ENCODE measurements around the gene ZNF30. TPM values are rescaled to one million over a fixed set of nuclear protein-coding genes. Genes with fewer than 3 reads are reported as not detected.

The ZNF30 gene
- total and polyA plus RNA-seq, 2 donors (not counting 1 experiment from before 2014, with no cell fraction given), result 2.7 to 4.3 TPM

- peaks cover 2% of the 10 kb centered on the region for H3K79me2 ChIP-seq (ENCODE audit: control insufficient read depth, insufficient read depth, low read length)
- H3K9me3 ChIP-seq (ENCODE audit: control insufficient read depth, insufficient read depth, low read depth, low read length), result peaks cover 14% of the 10 kb centered on the region
- no peaks in the 10 kb centered on the region for H3K27me3 ChIP-seq (ENCODE audit: control insufficient read depth, insufficient read depth, low read length)
- peak overlapping the region; percentile 26 for H3K4me2 ChIP-seq (ENCODE audit: extremely low read depth, insufficient read depth, low read length)
- H3K27ac ChIP-seq (ENCODE audit: insufficient read depth, low read length), result no peak overlapping the region
- H3K36me3 ChIP-seq (ENCODE audit: control insufficient read depth, insufficient read depth, low read length), result peaks cover 14% of the 10 kb centered on the region
- no peak for DNase-seq (ENCODE audit: low read depth in 2 of 2)
- no peak overlapping the region for H3K9ac ChIP-seq (ENCODE audit: insufficient read depth, low read length)
- H4K20me1 ChIP-seq (ENCODE audit: control insufficient read depth, extremely low read depth, insufficient read depth, low read length), result no peaks in the 10 kb centered on the region
- H2AFZ ChIP-seq (ENCODE audit: low read length), result no peak overlapping the region
- H3K4me1 ChIP-seq (ENCODE audit: control insufficient read depth, extremely low read depth, insufficient read depth, low read length), result peaks cover 9% of the 10 kb centered on the region
- peak overlapping the region in 2 of 4 experiments; percentile 83 to 89 for H3K4me3 ChIP-seq (replicated peaks in 1 of 4; ENCODE audit: control extremely low read depth in 1 of 4, insufficient read depth in 1 of 4, low read depth in 3 of 4, low read length in 4 of 4)
- no peak for TF ChIP-seq CTCF (conservative IDR thresholded peaks at IDR 0.05 in 1 of 2, IDR thresholded peaks at IDR 0.05 in 1 of 2; ENCODE audit: low read depth in 1 of 2, low read length in 2 of 2)
- no peak for TF ChIP-seq EZH2 (IDR thresholded peaks at IDR 0.05; ENCODE audit: low read length, missing control alignments)
These were observed 35.3 kb downstream of the ZNF30 start for GRCh38 chr19:34961775-34962686.

DNA sequence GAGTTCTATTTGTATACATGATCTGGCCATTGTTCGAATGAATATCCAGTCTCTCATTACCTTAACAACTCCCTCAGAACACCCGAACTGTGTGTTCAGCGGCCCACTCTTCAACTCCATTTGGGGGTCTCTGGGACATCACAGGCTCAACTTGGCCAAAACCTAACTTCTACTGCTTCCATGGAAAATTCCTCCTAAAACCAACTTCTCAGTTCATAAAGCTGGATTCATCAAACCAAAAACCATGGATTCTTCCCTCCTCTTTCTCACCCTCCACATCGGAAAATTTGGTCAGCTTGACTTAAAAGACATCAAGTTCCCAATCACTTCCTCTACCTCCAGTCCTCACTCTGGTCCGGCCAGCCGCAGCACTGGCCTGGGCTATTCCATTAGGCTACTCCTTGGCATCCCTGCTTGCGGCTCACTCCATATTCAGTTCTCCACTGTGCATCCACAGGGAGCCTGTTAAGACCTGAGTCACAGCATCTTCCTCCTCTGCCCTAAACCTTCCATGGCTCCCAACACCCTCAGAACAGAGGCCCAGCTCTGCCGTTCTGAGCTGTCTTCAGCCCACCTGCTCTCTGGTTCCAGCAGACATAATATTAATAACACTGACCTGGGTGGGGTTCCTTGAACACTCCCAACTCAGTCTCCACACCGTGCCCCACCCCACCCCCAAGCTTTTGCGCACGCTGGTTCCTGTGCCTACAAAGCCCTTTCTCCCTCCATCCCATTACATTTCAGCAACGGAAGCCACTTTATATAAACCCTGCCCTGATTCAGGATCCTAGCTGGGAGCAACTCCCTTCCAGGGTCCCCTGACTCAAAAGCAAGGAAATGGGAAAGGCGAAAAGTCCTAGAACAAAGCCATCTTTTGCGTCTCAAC, 36.2 kb downstream of the ZNF30 start:
- H3K27ac ChIP-seq (ENCODE audit: insufficient read depth, low read length), result peak overlapping the region; percentile 27
- no peaks in the 10 kb centered on the region for H3K27me3 ChIP-seq (ENCODE audit: control insufficient read depth, insufficient read depth, low read length)
- H3K79me2 ChIP-seq (ENCODE audit: control insufficient read depth, insufficient read depth, low read length), result peaks cover 2% of the 10 kb centered on the region
- peaks cover 9% of the 10 kb centered on the region for H3K9me3 ChIP-seq (ENCODE audit: control insufficient read depth, insufficient read depth, low read depth, low read length)
- H3K36me3 ChIP-seq (ENCODE audit: control insufficient read depth, insufficient read depth, low read length), result peaks cover 9% of the 10 kb centered on the region
- peak overlapping the region; percentile 26 for H3K4me2 ChIP-seq (ENCODE audit: extremely low read depth, insufficient read depth, low read length)
- H4K20me1 ChIP-seq (ENCODE audit: control insufficient read depth, extremely low read depth, insufficient read depth, low read length), result no peaks in the 10 kb centered on the region
- no peak for TF ChIP-seq CTCF (conservative IDR thresholded peaks at IDR 0.05 in 1 of 2, IDR thresholded peaks at IDR 0.05 in 1 of 2; ENCODE audit: low read depth in 1 of 2, low read length in 2 of 2)
- no peak for TF ChIP-seq EZH2 (IDR thresholded peaks at IDR 0.05; ENCODE audit: low read length, missing control alignments)
- peak overlapping the region; percentile 44 for H3K9ac ChIP-seq (ENCODE audit: insufficient read depth, low read length)
- H2AFZ ChIP-seq (ENCODE audit: low read length), result peak overlapping the region; percentile 95
- H3K4me1 ChIP-seq (ENCODE audit: control insufficient read depth, extremely low read depth, insufficient read depth, low read length), result peaks cover 9% of the 10 kb centered on the region
- DNase-seq (ENCODE audit: low read depth in 2 of 2), result no peak
- peak overlapping the region; percentile 71 to 89 (median 86) for H3K4me3 ChIP-seq (replicated peaks in 1 of 4; ENCODE audit: control extremely low read depth in 1 of 4, insufficient read depth in 1 of 4, low read depth in 3 of 4, low read length in 4 of 4)
